Astrocyte of the hippocampus (primary cell): Measurements from ENCODE around the gene NAALADL2.

Experiments used
- DNase-seq: peaks from one replicate; pipeline ENCODE4 v3.0.0; 2011; ENCODE audit warnings: low read depth, low spot score

Gene NAALADL2

GRCh38 chr3:174960898-174961297, 101.8 kb downstream of the NAALADL2 start:
- DNase-seq = no peak

- no peak for DNase-seq
Measured at GRCh38 chr3:174973465-174973864, 114.3 kb downstream of the NAALADL2 start.

GRCh38 chr3:174986685-174987084, 127.6 kb downstream of the NAALADL2 start:
- DNase-seq = peak; percentile 16

- DNase-seq = no peak
Measured at GRCh38 chr3:175001091-175001490, 142.0 kb downstream of the NAALADL2 start.

- peak; percentile 31 for DNase-seq
Measured at GRCh38 chr3:175002732-175003143, 143.6 kb downstream of the NAALADL2 start.

- DNase-seq = no peak
Measured at GRCh38 chr3:175003590-175003989, 144.5 kb downstream of the NAALADL2 start.

- DNase-seq = no peak
Measured at GRCh38 chr3:175005193-175005592, 146.1 kb downstream of the NAALADL2 start.

- DNase-seq = no peak
Measured at GRCh38 chr3:175005881-175006280, 146.7 kb downstream of the NAALADL2 start.

- DNase-seq = no peak
Measured at GRCh38 chr3:175007306-175007705, 148.2 kb downstream of the NAALADL2 start.

- DNase-seq = no peak
Measured at GRCh38 chr3:175009295-175009694, 150.2 kb downstream of the NAALADL2 start.

GRCh38 chr3:175015056-175015635, 156.0 kb downstream of the NAALADL2 start:
- no peak for DNase-seq

GRCh38 chr3:175018946-175019727, 160.0 kb downstream of the NAALADL2 start:
- DNase-seq = no peak

- no peak for DNase-seq
Measured at GRCh38 chr3:175020101-175020500, 161.0 kb downstream of the NAALADL2 start.

GRCh38 chr3:175029828-175030227, 170.7 kb downstream of the NAALADL2 start:
- no peak for DNase-seq

- DNase-seq = no peak
Measured at GRCh38 chr3:175039875-175040274, 180.7 kb downstream of the NAALADL2 start.

GRCh38 chr3:175041369-175041768, 182.2 kb downstream of the NAALADL2 start:
- no peak for DNase-seq

GRCh38 chr3:175046601-175047000, 187.5 kb downstream of the NAALADL2 start:
- DNase-seq = no peak

GRCh38 chr3:175047786-175048185, 188.7 kb downstream of the NAALADL2 start:
- no peak for DNase-seq

- DNase-seq = peak; percentile 41
Measured at GRCh38 chr3:175057401-175057800, 198.3 kb downstream of the NAALADL2 start.

- no peak for DNase-seq
Measured at GRCh38 chr3:175059788-175060187, 200.7 kb downstream of the NAALADL2 start.

GRCh38 chr3:175065497-175065896, 206.4 kb downstream of the NAALADL2 start:
- no peak for DNase-seq

GRCh38 chr3:175066617-175067415, 207.7 kb downstream of the NAALADL2 start:
- DNase-seq = peak; percentile 9
